UCSD-AML1 (cell line): ENCODE measurements around the gene CD6.
A peak's percentile ranks its signal among the peaks of the same experiment; 100 is the strongest.
"Not testable (repeated sequence)": the region's sequence is repeated elsewhere in the genome, so short reads cannot be mapped to it uniquely, and the experiment has no call there.

Experiments
- DNase-seq: peaks from one replicate; lab custom pipeline; 2025; ENCODE audit not compliant: unreplicated experiment; lab: John Stamatoyannopoulos, UW

The CD6 gene

DNA sequence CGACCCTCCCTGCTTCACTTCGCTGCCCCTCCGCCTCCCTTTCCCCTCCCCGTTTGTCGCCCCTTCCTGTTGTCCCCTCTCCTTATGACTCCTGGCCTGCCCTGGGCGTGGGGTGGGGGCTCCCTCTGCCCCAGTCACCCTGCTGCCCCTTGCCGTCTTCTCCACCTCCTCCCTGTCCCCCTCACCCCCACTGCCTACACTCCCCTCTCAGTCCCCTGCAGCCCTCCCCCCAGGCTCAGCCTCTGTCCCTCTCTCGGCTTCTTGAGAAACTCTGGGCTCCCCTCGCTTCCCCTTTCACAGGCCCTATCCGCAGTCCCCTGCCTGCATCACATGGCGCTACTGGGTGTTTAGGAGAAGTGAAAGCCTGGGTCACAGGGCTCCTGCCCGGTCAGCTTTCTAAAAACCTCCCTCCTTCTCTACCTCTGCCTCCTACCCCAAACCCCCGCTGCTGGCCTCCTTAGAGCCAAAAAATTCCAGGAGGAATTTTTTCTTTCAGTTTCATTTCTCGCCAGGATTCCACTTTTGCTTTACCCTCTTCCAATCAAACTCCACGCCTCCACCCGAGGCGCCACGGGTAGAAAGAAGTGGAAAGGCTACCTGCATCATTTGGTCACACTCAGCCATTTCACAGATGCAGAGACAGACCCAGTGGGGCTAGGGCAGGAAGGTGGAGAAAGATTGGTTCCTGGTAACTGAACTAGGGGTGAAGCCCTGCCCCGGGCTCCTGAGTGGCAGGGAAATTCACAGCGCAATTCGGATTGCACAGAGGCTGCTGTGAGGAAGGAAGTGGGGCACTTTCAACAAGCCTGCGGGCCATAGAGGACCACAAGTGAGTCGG is 19.4 kb upstream of the CD6 start, which contains the start of gene SLC15A3:
Gene SLC15A3 (minus strand): TSS at position 273 of the 838 bp plus-strand sequence. CDS start 625 bp downstream, outside the sequence.
- DNase-seq = peak; percentile 59

- no peak for DNase-seq
These were observed 18.7 kb upstream of the CD6 start for GRCh38 chr11:60952742-60953170.

DNA sequence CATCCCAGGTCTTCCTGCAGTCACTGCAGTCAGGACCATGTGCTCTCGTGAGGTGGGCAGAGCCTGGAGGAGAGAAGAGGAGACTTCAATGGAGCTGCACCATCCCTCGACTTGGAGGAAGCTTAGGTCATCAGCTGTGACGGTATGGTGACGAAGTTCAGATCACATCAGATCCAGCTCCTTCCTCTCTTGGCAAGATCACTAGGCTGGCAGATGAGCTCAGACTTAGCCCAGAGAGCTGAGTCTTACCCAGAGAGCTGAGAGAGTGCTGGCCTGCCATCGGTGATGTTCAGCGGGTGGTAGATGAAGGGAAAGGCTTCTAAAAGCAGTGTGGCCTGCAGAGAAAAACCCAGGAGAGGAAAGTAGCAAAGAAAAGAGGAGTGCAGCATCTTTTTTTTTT is 17.7 kb upstream of the CD6 start:
- no peak for DNase-seq

DNA sequence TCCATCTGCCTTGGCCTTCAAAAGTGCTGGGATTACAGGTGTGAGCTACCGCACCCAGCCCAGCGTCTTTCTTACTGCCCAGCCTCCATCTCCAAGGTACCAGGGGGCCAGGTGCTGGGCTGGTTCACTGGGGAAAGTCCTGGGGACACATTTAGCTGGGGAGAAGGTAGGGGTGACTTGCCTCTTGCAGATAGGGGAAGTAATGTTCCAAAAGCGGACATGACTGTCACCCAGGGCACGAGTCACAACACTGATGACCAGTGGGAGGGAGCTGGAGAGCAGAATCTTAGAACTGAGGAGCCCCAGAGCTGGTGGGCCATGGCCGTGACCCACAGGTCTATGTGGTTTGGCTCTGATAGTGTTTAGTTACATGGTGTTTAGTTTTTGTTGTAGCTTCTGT is 17.1 kb upstream of the CD6 start:
- no peak for DNase-seq

GRCh38 chr11:60955571-60955970 is 15.9 kb upstream of the CD6 start:
- no peak for DNase-seq

DNA sequence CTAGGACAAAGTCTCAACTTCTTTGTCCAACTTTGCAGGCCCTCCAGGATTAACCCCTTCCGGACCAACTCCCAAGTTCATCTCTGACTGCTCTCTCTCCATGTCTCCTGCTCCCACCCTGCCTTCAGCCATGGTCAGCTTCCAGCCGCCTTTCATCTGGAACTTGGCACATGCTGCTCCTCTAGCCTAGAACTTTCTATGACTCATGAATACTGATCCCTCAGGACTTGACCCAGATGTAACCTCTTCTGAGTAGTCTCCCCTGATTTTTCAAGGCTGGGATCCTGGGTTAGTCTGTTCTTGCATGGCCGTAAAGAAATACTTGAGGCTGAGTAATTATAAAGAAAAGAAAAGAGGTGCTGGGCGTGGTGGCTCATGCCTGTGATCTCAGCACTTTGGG is 14.3 kb upstream of the CD6 start:
- DNase-seq = no peak

DNA sequence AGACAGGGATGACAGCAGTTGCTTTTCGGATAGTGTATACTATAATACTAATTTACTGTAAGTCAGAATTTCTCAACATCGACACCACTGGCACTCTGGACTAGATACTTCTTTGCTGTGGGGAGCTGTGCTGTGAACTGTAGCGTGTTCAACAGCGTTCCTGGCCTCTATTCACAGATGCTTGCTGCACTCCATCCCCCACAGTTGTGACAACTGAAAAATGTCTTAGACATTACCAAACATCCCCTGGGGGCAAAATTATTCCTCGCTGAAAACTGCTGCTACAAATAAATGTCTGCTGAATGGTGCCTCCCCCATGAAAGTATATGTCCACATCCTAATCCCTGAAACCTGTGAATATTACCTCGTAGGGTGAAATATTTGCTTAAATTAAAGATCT is 12.0 kb upstream of the CD6 start:
- DNase-seq = no peak

GRCh38 chr11:60960405-60960804 is 11.1 kb upstream of the CD6 start:
- no peak for DNase-seq

DNA sequence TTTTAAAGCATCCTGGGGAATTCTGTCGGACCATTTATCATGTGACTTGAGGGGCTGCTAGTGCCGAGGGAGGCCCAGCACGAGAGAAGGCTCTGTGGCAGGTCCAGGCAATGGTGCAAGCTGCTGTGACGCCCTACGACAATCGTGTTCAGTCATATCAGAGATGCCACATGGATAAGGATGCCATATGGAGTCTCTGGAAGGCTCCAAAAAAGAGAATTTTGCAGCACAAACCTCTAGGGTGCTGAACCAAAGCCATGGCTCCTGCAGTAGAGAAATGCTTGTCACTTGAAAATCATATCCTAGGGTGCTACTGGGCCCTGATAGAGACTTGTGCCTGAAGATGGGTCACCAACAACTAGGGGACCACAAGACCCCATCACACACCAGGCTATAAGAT is 6.7 kb upstream of the CD6 start:
- no peak for DNase-seq

DNA sequence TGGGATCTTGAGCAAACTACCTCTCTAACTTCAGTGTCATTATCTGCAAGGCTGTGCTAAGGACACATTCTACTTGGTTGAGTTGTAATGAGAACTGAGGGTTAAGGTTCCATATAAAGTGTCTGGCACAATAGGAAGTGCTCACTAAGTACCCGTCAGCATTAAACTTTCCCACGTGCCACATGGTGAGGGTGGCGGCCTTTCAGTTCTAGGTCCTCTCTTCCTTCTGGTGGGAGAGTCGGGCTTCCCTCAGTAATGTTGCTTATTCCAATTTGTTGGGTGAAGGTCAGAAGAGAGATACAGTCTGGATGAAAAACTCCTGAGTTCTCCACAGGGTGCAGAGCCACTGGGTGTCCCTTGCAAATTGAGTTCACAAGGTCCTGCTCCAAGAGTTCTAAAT is 4.6 kb upstream of the CD6 start:
- DNase-seq = no peak

DNA sequence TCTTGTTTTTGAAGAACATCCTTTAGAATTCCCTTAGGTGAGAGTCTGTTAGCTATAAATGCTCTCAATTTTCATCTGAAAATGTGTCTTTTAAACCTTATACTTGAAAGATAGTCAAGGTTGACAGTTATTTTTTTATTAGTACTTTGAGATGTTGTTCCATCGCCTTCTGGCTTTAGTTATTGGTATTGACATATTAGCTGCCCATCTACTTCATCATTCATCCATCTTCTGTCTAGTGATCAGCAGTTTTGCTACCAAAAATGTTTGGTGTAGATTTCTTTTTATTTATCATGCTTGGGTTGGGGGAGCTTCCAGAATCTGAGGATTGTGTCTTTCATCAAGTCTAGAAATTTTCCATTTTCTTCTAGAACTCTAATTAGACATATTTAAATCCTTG is 3.3 kb upstream of the CD6 start:
- no peak for DNase-seq

- peak; percentile 77 for DNase-seq
These were observed 1.1 kb upstream of the CD6 start for GRCh38 chr11:60970369-60970774.

GRCh38 chr11:60970890-60971289 is 590 bp upstream of the CD6 start:
- DNase-seq = no peak

GRCh38 chr11:60972182-60973030 is 926 bp downstream of the CD6 start:
- peak; percentile 58 for DNase-seq

DNA sequence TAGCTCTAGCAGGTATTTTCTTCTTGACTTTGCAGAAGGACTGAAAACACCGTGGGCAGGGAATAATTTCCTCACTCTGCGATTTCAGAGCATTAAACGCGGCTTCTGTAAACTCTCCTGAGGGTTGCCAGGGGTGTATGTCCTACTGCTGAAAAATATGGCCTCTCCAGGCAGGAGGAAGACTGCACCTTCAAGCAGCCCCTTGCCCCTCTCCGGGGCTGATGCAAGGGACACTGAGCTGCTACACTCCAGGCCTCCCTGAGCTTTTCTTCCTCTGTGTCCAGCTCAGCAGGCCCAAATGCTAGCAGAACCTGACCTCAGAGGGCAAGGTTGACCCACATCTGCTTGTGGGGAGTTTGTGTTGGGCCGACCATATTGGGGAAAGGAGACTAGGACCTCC is 2.2 kb downstream of the CD6 start:
- DNase-seq = no peak

DNA sequence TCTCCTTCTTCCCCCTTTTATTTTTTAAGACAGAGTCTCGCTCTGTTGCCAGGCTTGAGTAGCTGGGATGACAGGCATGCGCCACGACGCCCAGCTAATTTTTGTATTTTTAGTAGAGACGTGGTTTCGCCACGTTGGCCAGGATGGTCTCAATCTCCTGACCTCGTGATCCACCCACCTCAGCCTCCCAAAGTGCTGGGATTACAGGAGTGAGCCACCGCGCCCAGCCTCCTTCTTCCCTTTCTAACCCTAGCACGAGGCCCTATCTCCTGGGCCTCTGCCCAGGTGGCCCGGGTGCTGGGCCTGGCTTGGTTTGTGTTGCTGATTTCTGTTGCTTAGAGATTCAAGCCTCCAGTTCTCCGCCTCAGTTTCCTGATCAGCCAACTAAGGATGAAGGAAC is 2.8 kb downstream of the CD6 start:
- not testable (repeated sequence) for DNase-seq

DNA sequence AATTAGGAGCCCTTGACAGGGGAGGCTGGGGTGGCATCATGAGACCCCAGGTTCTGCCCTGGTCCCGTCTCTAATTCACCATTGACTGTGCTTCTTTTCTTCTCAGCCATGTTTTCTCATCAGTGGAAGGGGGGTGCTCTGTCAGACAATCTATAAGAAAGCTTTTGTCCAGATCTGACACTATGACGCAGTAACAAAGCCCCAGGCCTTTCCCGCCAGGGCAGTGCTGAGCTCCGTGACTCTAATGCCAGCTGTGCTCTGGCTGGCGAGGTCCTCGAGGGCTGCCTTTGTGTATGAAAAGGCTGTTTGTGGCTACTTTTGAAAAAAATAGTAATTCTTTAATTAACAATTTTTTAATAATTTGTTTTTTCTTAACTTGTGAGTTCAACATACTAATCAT is 3.2 kb downstream of the CD6 start:
- DNase-seq = no peak

DNA sequence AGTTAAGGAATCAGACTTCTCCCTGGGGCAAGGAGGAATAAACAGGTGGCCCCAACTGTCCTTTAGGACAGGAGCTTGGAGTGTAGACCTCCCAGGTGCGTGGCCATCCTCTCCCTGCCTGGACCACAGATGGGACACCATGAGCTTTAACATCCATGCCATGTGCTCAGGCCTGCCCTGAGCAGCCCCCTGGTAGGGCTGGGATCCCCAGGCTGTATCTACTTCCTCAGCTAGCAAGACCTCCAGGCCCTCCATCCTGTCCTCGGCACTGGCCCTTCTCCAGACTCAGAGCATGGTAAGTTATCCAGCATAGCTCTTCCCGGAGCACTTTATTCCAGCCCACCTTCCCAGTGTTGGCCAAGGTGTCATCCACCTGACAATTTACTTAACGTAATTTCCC is 5.7 kb downstream of the CD6 start:
- DNase-seq = no peak

- no peak for DNase-seq
These were observed 6.4 kb downstream of the CD6 start for GRCh38 chr11:60977836-60978235.

DNA sequence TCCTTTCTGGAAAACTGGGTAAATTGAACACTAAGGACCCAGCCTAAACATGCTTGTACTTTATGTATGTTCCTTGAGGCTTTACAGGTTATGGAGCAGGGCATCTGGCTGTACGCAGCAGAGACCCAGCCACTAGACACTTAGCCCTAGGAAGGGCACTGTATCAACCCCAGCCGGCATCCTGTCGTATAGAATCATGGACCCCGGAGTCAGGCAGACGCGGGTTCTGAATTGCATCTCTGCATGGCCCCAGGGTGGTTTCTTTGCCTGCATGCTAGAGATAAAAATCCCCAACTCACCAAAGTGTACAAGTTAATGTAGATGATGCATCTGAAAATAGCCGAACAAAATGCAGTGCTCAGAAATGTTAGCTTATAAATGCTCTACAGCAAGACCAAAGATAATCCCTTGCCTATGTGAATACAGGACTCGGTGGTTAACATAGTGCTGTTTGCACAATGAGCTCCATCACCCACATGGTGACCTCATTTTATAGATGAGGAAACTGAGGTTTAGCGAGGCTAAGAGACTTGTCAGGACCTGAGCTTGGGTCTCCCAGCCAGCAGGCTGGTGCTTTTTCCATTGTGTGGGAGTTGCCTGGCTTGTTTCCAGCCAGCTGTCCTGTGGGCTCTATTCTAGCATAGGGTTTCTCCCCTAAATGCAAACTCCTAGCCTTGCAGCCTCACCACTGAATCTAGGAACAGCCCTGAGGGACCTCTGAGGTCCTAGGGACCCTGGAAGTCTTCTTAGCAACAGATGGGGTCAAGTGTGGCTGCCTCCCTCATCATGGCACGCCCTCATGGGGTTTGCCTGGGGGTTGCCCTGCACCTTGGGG is 7.3 kb downstream of the CD6 start:
- DNase-seq = peak; percentile 71

DNA sequence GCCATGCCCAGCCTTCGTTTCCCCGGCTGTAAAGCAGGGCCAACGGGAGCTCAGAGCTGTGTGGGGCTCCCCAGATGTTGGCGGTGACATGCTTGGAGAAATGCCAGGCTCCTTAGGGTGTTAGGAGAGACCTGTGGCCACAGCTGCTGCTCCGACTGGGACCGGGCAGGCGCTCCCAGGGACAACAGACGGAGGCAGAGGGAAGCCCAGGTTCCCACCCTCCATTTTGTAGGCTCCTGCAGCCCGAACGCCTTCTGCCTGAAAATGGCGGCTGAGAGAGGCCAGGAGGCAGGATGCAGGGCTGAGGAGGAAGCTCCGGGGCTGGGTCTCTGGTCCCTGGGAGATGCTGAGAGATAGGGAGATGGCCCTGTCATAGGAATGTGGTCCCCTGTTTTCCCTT is 10.0 kb downstream of the CD6 start:
- DNase-seq = no peak
